ENCODE measurements around the gene FAM13A.

The FAM13A gene

GRCh38 chr4:89070041-89070440 lies 13.1 kb upstream of the FAM13A start:
- TF ChIP-seq EP300 (IDR thresholded peaks at IDR 0.05; ENCODE audit: borderline replicate concordance) (no peak), REST (IDR thresholded peaks at IDR 0.05; ENCODE audit: low read depth) (no peak), CEBPB (IDR thresholded peaks at IDR 0.05) (no peak), USF1 (IDR thresholded peaks at IDR 0.05) (no peak), ZBTB7A (IDR thresholded peaks at IDR 0.05; ENCODE audit: low read depth) (no peak), TCF12 (IDR thresholded peaks at IDR 0.05; ENCODE audit: low read depth) (no peak), FOXM1 (IDR thresholded peaks at IDR 0.05; ENCODE audit: borderline replicate concordance, low read depth) (no peak), NFIC (IDR thresholded peaks at IDR 0.05) (no peak), RAD21 (IDR thresholded peaks at IDR 0.05; ENCODE audit: low read depth) (no peak), CREB1 (IDR thresholded peaks at IDR 0.05; ENCODE audit: low read depth) (no peak), TAF1 (IDR thresholded peaks at IDR 0.05; ENCODE audit: low read depth) (no peak), MAX (IDR thresholded peaks at IDR 0.05) (no peak)

GRCh38 chr4:89069481-89069880 lies 12.5 kb upstream of the FAM13A start:
- TF ChIP-seq CREB1 (IDR thresholded peaks at IDR 0.05; ENCODE audit: low read depth) (no peak), YY1 (IDR thresholded peaks at IDR 0.05; ENCODE audit: low read depth) (no peak), TAF1 (IDR thresholded peaks at IDR 0.05; ENCODE audit: low read depth) (no peak), TEAD4 (IDR thresholded peaks at IDR 0.05) (no peak), ZBTB7A (IDR thresholded peaks at IDR 0.05; ENCODE audit: low read depth) (no peak), TCF12 (IDR thresholded peaks at IDR 0.05; ENCODE audit: low read depth) (no peak), NFIC (IDR thresholded peaks at IDR 0.05) (no peak), REST (IDR thresholded peaks at IDR 0.05; ENCODE audit: low read depth) (no peak), USF1 (IDR thresholded peaks at IDR 0.05) (no peak), FOXM1 (IDR thresholded peaks at IDR 0.05; ENCODE audit: borderline replicate concordance, low read depth) (no peak), MAX (IDR thresholded peaks at IDR 0.05) (no peak), RAD21 (IDR thresholded peaks at IDR 0.05; ENCODE audit: low read depth) (no peak), EGR1 (IDR thresholded peaks at IDR 0.05) (no peak), EP300 (IDR thresholded peaks at IDR 0.05; ENCODE audit: borderline replicate concordance) (no peak), CEBPB (IDR thresholded peaks at IDR 0.05) (no peak)

GRCh38 chr4:89067417-89067816 lies 10.4 kb upstream of the FAM13A start:
- TF ChIP-seq MAX (IDR thresholded peaks at IDR 0.05) (no peak), CEBPB (IDR thresholded peaks at IDR 0.05) (no peak), TCF12 (IDR thresholded peaks at IDR 0.05; ENCODE audit: low read depth) (no peak), ZBTB7A (IDR thresholded peaks at IDR 0.05; ENCODE audit: low read depth) (no peak), RAD21 (IDR thresholded peaks at IDR 0.05; ENCODE audit: low read depth) (no peak), EP300 (IDR thresholded peaks at IDR 0.05; ENCODE audit: borderline replicate concordance) (no peak), NFIC (IDR thresholded peaks at IDR 0.05) (no peak), TAF1 (IDR thresholded peaks at IDR 0.05; ENCODE audit: low read depth) (no peak), TEAD4 (IDR thresholded peaks at IDR 0.05) (no peak), FOXM1 (IDR thresholded peaks at IDR 0.05; ENCODE audit: borderline replicate concordance, low read depth) (no peak), EGR1 (IDR thresholded peaks at IDR 0.05) (no peak), REST (IDR thresholded peaks at IDR 0.05; ENCODE audit: low read depth) (no peak), CREB1 (IDR thresholded peaks at IDR 0.05; ENCODE audit: low read depth) (no peak), YY1 (IDR thresholded peaks at IDR 0.05; ENCODE audit: low read depth) (no peak), USF1 (IDR thresholded peaks at IDR 0.05) (no peak)

- no peak for TF ChIP-seq ZBTB7A (IDR thresholded peaks at IDR 0.05; ENCODE audit: low read depth)
- no peak for TF ChIP-seq CEBPB (IDR thresholded peaks at IDR 0.05)
- no peak for TF ChIP-seq TAF1 (IDR thresholded peaks at IDR 0.05; ENCODE audit: low read depth)
- TF ChIP-seq YY1 (IDR thresholded peaks at IDR 0.05; ENCODE audit: low read depth): no peak
- TF ChIP-seq EGR1 (IDR thresholded peaks at IDR 0.05): no peak
- TF ChIP-seq RAD21 (IDR thresholded peaks at IDR 0.05; ENCODE audit: low read depth): no peak
- TF ChIP-seq TCF12 (IDR thresholded peaks at IDR 0.05; ENCODE audit: low read depth): no peak
- TF ChIP-seq NFIC (IDR thresholded peaks at IDR 0.05): no peak
- no peak for TF ChIP-seq TEAD4 (IDR thresholded peaks at IDR 0.05)
- TF ChIP-seq USF1 (IDR thresholded peaks at IDR 0.05): no peak
- no peak for TF ChIP-seq CREB1 (IDR thresholded peaks at IDR 0.05; ENCODE audit: low read depth)
- TF ChIP-seq FOXM1 (IDR thresholded peaks at IDR 0.05; ENCODE audit: borderline replicate concordance, low read depth): no peak
- TF ChIP-seq MAX (IDR thresholded peaks at IDR 0.05): no peak
- no peak for TF ChIP-seq REST (IDR thresholded peaks at IDR 0.05; ENCODE audit: low read depth)
These were observed 7.9 kb upstream of the FAM13A start for GRCh38 chr4:89064848-89065247.
